Measurements from ENCODE around the gene LYSET.

Gene LYSET

GRCh38 chr14:93186956-93187355 lies 1.8 kb downstream of the LYSET start:
- no peaks in the 10 kb centered on the region for H3K9me3 ChIP-seq
- intact Hi-C loops (cut with DNase I; ENCODE audit: low total_unique reads) = no loop called here
- peaks cover 4 to 23% (median 14%) of the 10 kb centered on the region in 3 donors for H3K36me3 ChIP-seq
- H3K4me3 ChIP-seq = no peak overlapping the region
- H3K27me3 ChIP-seq = no peaks in the 10 kb centered on the region
- peaks cover 0 to 32% (median 22%) of the 10 kb centered on the region in 4 donors for H3K4me1 ChIP-seq
- no peak for TF ChIP-seq CTCF (IDR thresholded peaks at IDR 0.05)
- no peak for DNase-seq
- H3K27ac ChIP-seq = no peak overlapping the region

- intact Hi-C loops (cut with DNase I; ENCODE audit: low total_unique reads) = no loop called here
- no peak overlapping the region for H3K27ac ChIP-seq
Measured at GRCh38 chr14:93195316-93195999, 10.3 kb downstream of the LYSET start.

GRCh38 chr14:93199031-93199430 lies 13.9 kb downstream of the LYSET start:
- Histone ChIP-seq H3K27me3 (no peaks in the 10 kb centered on the region), H3K27ac (no peak overlapping the region), H3K36me3 (peaks cover 0 to 5% (median 0%) of the 10 kb centered on the region in 3 donors), H3K4me3 (no peak overlapping the region), H3K9me3 (no peaks in the 10 kb centered on the region), H3K4me1 (no peaks in the 10 kb centered on the region)
- no peak for TF ChIP-seq CTCF (IDR thresholded peaks at IDR 0.05)
- DNase-seq = no peak
- intact Hi-C loops (cut with DNase I; ENCODE audit: low total_unique reads) = no loop called here

More at GRCh38 chr14:93195316-93195999, 10.3 kb downstream of the LYSET start:
- no peaks in the 10 kb centered on the region for H3K4me1 ChIP-seq
- H3K36me3 ChIP-seq = peaks cover 0 to 5% (median 0%) of the 10 kb centered on the region in 3 donors
- TF ChIP-seq CTCF (IDR thresholded peaks at IDR 0.05) = no peak
- DNase-seq = no peak
- no peak overlapping the region for H3K4me3 ChIP-seq
- no peaks in the 10 kb centered on the region for H3K27me3 ChIP-seq
- no peaks in the 10 kb centered on the region for H3K9me3 ChIP-seq

- Histone ChIP-seq H3K4me1 (peaks cover 0 to 4% (median under 1%) of the 10 kb centered on the region in 4 donors), H3K27me3 (no peaks in the 10 kb centered on the region), H3K4me3 (no peak overlapping the region), H3K36me3 (peaks cover 0 to 5% (median 0%) of the 10 kb centered on the region in 3 donors), H3K9me3 (no peaks in the 10 kb centered on the region), H3K27ac (no peak overlapping the region)
- DNase-seq = no peak
- intact Hi-C loops (cut with DNase I; ENCODE audit: low total_unique reads) = loop anchor here (5.0 kb wide), 1 partner anchor 558 kb away; no protein-coding TSS in a partner anchor
- TF ChIP-seq CTCF (IDR thresholded peaks at IDR 0.05) = no peak
Measured at GRCh38 chr14:93200553-93200952, 15.4 kb downstream of the LYSET start.

- no peak overlapping the region for H3K4me3 ChIP-seq
- H3K9me3 ChIP-seq = no peaks in the 10 kb centered on the region
- H3K27me3 ChIP-seq = no peaks in the 10 kb centered on the region
- peaks cover 0 to 5% (median 0%) of the 10 kb centered on the region in 3 donors for H3K36me3 ChIP-seq
- TF ChIP-seq CTCF (IDR thresholded peaks at IDR 0.05) = no peak
- no peak overlapping the region for H3K27ac ChIP-seq
- DNase-seq = no peak
- intact Hi-C loops (cut with DNase I; ENCODE audit: low total_unique reads) = loop anchor here (5.0 kb wide), 1 partner anchor 559 kb away; no protein-coding TSS in a partner anchor
- peaks cover 0 to 11% (median 7%) of the 10 kb centered on the region in 4 donors for H3K4me1 ChIP-seq
Measured at GRCh38 chr14:93201155-93201704, 16.1 kb downstream of the LYSET start.
